Calu3 (cell line): ENCODE results near the gene MUC15. TPM values are rescaled to one million over a fixed set of nuclear protein-coding genes. Genes with fewer than 3 reads are reported as not detected.
A peak's percentile ranks its signal among the peaks of the same experiment; 100 is the strongest.

Experiments used
- BruUV-seq: library from RNA; stranded (reverse); fragments of 400-500 nt; replicated peaks from 2 replicates; lab custom pipeline; 2021; lab: Mats Ljungman, UMichigan
- CTCF ChIA-PET: fragments of 300-600 bp; sonication (Branson Sonifier 250); formaldehyde crosslinking; loops from one replicate; lab custom pipeline; 2022; ENCODE audit warnings: antibody characterized with exemption; lab: Charles Lee
- DNase-seq: peaks from one replicate; pipeline ENCODE4 v3.0.0; 2022
- H3K27ac Mint-ChIP-seq: one replicate; pipeline ENCODE4 v1.8.0; 2022; ENCODE audit warnings: mixed read lengths; ENCODE audit not compliant: unreplicated experiment
- H3K27me3 Mint-ChIP-seq: one replicate; pipeline ENCODE4 v1.8.0; 2022; ENCODE audit warnings: mixed read lengths; ENCODE audit not compliant: unreplicated experiment
- H3K36me3 Mint-ChIP-seq: one replicate; pipeline ENCODE4 v1.8.0; 2022; ENCODE audit warnings: mild to moderate bottlenecking, moderate library complexity, mixed read lengths; ENCODE audit not compliant: insufficient read depth, unreplicated experiment
- H3K4me1 Mint-ChIP-seq: one replicate; pipeline ENCODE4 v1.8.0; 2022; ENCODE audit warnings: mild to moderate bottlenecking, low read depth, mixed read lengths; ENCODE audit not compliant: unreplicated experiment
- H3K4me3 Mint-ChIP-seq: one replicate; pipeline ENCODE4 v1.8.0; 2022; ENCODE audit warnings: mild to moderate bottlenecking, low read depth, moderate library complexity, mixed read lengths; ENCODE audit not compliant: unreplicated experiment
- H3K9me3 Mint-ChIP-seq: one replicate; pipeline ENCODE4 v1.8.0; 2022; ENCODE audit warnings: low read depth, mixed read lengths; ENCODE audit not compliant: unreplicated experiment
- intact Hi-C: fragments of 100-400 bp; cut with micrococcal nuclease; formaldehyde crosslinking; loops from one replicate; pipeline ENCODE4 v1.10.0; 2022; ENCODE audit not compliant: unreplicated experiment
- total RNA-seq: library from RNA; stranded (reverse); gene quantifications from 2 replicates; pipeline ENCODE4 v1.2.3, GENCODE V29; 2022
- TF ChIP-seq, protein P1 (sequence below): fragments of 200-600 bp; IDR thresholded peaks from one replicate; pipeline ENCODE4 v1.8.0; 2022; ENCODE audit warnings: antibody characterized with exemption; ENCODE audit not compliant: unreplicated experiment

MUC15 gene
- total RNA-seq, 1 experiment from 2014 or later: not detected

DNA sequence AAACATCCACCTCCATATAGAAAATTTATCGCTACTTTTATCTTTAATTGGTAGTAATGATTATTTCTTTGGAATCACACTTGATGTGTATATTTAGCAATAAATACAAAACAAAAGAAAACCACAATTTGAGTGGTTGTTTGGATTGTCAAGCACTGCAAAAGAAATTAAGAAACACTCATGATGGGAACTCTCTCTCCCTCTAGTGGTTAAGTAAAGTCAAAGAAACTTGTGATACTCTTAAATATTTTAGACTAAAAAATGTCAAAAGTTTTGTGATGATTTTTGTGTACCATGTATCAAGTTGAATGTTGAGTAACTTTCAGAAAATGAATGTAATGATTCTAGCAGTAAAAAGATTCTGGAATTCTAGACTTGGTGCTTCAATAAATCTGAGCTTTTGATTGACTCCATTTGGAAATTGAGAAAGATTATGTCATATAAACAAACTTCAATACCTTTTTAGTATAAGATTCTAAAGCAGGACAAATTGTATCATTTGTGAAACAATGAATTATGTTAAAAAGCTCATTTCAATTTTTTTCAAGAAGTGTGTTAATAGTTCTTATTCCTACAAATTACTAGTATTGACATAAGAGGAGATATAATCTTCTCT is 20.8 kb downstream of the MUC15 start:
- no peak overlapping the region for H3K27ac Mint-ChIP-seq
- TF ChIP-seq, protein P1, sequence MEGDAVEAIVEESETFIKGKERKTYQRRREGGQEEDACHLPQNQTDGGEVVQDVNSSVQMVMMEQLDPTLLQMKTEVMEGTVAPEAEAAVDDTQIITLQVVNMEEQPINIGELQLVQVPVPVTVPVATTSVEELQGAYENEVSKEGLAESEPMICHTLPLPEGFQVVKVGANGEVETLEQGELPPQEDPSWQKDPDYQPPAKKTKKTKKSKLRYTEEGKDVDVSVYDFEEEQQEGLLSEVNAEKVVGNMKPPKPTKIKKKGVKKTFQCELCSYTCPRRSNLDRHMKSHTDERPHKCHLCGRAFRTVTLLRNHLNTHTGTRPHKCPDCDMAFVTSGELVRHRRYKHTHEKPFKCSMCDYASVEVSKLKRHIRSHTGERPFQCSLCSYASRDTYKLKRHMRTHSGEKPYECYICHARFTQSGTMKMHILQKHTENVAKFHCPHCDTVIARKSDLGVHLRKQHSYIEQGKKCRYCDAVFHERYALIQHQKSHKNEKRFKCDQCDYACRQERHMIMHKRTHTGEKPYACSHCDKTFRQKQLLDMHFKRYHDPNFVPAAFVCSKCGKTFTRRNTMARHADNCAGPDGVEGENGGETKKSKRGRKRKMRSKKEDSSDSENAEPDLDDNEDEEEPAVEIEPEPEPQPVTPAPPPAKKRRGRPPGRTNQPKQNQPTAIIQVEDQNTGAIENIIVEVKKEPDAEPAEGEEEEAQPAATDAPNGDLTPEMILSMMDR: peak; percentile 10
- no peak for DNase-seq
- no TSS peak for BruUV-seq
- H3K9me3 Mint-ChIP-seq: no peaks in the 10 kb centered on the region
- H3K4me1 Mint-ChIP-seq: no peaks in the 10 kb centered on the region
- H3K36me3 Mint-ChIP-seq: no peaks in the 10 kb centered on the region
- intact Hi-C loops: loop anchor here (2.0 to 10.0 kb wide), 2 partner anchors 100 to 226 kb away; no protein-coding TSS in a partner anchor
- H3K27me3 Mint-ChIP-seq: no peaks in the 10 kb centered on the region
- H3K4me3 Mint-ChIP-seq: no peak overlapping the region
- CTCF ChIA-PET: no interaction called here

DNA sequence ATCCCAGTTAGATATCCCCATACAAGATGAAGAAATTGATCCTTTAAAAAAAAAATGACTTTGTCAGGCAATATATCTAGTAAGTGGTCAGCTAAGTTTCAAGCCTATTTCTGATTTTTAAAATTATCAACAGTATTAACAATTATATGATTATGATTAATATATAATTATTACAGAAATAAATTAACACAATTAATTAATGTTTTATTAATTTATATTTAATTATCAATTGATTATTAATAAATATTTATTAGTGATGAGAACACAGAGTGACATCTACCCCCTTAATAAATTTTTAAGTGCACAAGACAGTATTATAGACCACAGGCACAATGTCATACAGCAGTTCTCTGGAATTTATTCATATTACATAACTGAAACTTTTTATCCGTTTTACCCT is 22.0 kb downstream of the MUC15 start:
- intact Hi-C loops: loop anchor here (1.0 to 10.0 kb wide), 3 partner anchors 101 to 253 kb away; no protein-coding TSS in a partner anchor
- CTCF ChIA-PET: no interaction called here

DNA sequence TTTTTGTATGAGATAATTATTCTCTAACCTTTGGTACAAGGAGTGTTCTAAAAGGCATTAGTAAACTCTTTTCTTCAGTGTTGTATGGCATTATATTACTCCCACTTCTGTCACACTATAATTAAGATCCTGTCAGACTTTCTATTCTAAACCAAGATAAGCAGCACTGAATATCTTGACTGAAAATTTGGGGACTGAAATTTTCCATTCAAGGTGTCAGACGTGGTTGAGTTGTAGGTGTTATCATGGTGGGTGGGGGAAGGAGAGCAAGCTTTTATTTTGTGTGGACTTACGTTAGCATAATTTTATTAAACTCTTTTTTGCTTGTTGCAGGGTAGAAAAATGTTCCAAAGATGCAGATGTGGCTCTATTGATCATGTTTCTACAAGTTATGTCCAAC is 22.9 kb downstream of the MUC15 start:
- no peak overlapping the region for H3K4me3 Mint-ChIP-seq
- TF ChIP-seq, protein P1: no peak
- intact Hi-C loops: no loop called here
- H3K36me3 Mint-ChIP-seq: no peaks in the 10 kb centered on the region
- no TSS peak for BruUV-seq
- no peak for DNase-seq
- H3K9me3 Mint-ChIP-seq: no peaks in the 10 kb centered on the region
- H3K27ac Mint-ChIP-seq: no peak overlapping the region
- no peaks in the 10 kb centered on the region for H3K27me3 Mint-ChIP-seq
- H3K4me1 Mint-ChIP-seq: no peaks in the 10 kb centered on the region
- CTCF ChIA-PET: no interaction called here

More for the DNA sequence above, 22.0 kb downstream of the MUC15 start:
- H3K27me3 Mint-ChIP-seq: no peaks in the 10 kb centered on the region
- no peaks in the 10 kb centered on the region for H3K9me3 Mint-ChIP-seq
- H3K27ac Mint-ChIP-seq: no peak overlapping the region
- no peak for DNase-seq
- H3K36me3 Mint-ChIP-seq: no peaks in the 10 kb centered on the region
- no peaks in the 10 kb centered on the region for H3K4me1 Mint-ChIP-seq
- TF ChIP-seq, protein P1: no peak
- no TSS peak for BruUV-seq
- no peak overlapping the region for H3K4me3 Mint-ChIP-seq

DNA sequence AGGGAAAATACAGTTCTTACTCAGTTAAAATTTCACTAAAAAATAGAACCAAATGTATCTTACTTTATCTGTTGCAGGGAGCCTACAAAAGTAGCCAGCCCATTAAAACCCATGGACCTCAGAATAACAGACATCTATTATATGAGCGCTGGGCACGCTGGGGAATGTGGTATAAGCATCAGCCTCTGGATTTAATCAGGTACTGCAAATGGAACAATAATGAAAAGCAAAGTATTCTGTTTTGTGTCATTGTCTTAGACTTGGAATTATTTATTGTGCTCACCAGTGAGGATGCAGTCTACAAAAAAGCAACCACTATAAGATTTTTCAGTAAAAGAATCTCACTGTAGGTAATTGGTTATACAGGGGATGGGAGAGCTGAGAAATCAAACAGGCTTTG is 30.2 kb downstream of the MUC15 start:
- DNase-seq: no peak
- CTCF ChIA-PET: no interaction called here

More for the DNA sequence above, 30.2 kb downstream of the MUC15 start:
- no peaks in the 10 kb centered on the region for H3K36me3 Mint-ChIP-seq
- H3K4me3 Mint-ChIP-seq: no peak overlapping the region
- H3K27ac Mint-ChIP-seq: no peak overlapping the region
- H3K27me3 Mint-ChIP-seq: no peaks in the 10 kb centered on the region
- TF ChIP-seq, protein P1: no peak
- intact Hi-C loops: no loop called here
- H3K9me3 Mint-ChIP-seq: no peaks in the 10 kb centered on the region
- no TSS peak for BruUV-seq
- no peaks in the 10 kb centered on the region for H3K4me1 Mint-ChIP-seq
